H9 (cell line): ENCODE measurements around the gene GOLGA1. TPM values are rescaled to one million over a fixed set of nuclear protein-coding genes. Genes with fewer than 3 reads are reported as not detected.

Experiments
- DNase-seq: peaks from one replicate; pipeline ENCODE4 v3.0.0-alpha.2; 2017
- H2AFZ ChIP-seq: one replicate; pipeline ENCODE4 v1.6.1; 2013; ENCODE audit warnings: mild to moderate bottlenecking, low read length, control low read depth, moderate library complexity
- H2AK5ac ChIP-seq: 2 replicates; pipeline ENCODE4 v1.6.1; 2013; ENCODE audit warnings: low read length, control low read depth, mixed read lengths; ENCODE audit not compliant: insufficient read length
- H2BK120ac ChIP-seq: one replicate; pipeline ENCODE4 v1.6.1; 2013; ENCODE audit warnings: low read depth, mild to moderate bottlenecking, low read length, control low read depth, inconsistent platforms; ENCODE audit not compliant: poor library complexity, severe bottlenecking
- H2BK12ac ChIP-seq: 2 replicates; pipeline ENCODE4 v1.6.1; 2013; ENCODE audit warnings: low read length, control low read depth, mixed read lengths, low read depth; ENCODE audit not compliant: insufficient read length
- H2BK15ac ChIP-seq: 2 replicates; pipeline ENCODE4 v1.6.1; 2013; ENCODE audit warnings: low read depth, low read length, control low read depth
- H2BK20ac ChIP-seq: one replicate; pipeline ENCODE4 v1.6.1; 2013; ENCODE audit warnings: low read depth, mild to moderate bottlenecking, low read length, control low read depth, inconsistent platforms; ENCODE audit not compliant: poor library complexity, severe bottlenecking
- H2BK5ac ChIP-seq: 2 replicates; pipeline ENCODE4 v1.6.1; 2013; ENCODE audit warnings: low read length, control low read depth, mixed read lengths; ENCODE audit not compliant: insufficient read length
- H3K14ac ChIP-seq: 2 replicates; pipeline ENCODE4 v1.6.1; 2013; ENCODE audit warnings: low read length, control low read depth; ENCODE audit not compliant: insufficient read depth
- H3K18ac ChIP-seq: 2 replicates; pipeline ENCODE4 v1.6.1; 2013; ENCODE audit warnings: low read depth, mild to moderate bottlenecking, mixed read lengths, low read length, control low read depth; ENCODE audit not compliant: insufficient read length
- H3K23ac ChIP-seq: 2 replicates; pipeline ENCODE4 v1.6.1; 2013; ENCODE audit warnings: low read length, control low read depth, mixed read lengths, low read depth; ENCODE audit not compliant: insufficient read length
- H3K23me2 ChIP-seq: 2 replicates; pipeline ENCODE4 v1.6.1; 2013; ENCODE audit warnings: low read depth, mild to moderate bottlenecking, mixed read lengths, low read length, control low read depth; ENCODE audit not compliant: insufficient read length, poor library complexity, severe bottlenecking
- H3K27ac ChIP-seq: 2 replicates; pipeline ENCODE4 v1.5.1; 2013; ENCODE audit warnings: low read length, control low read depth, mixed read lengths, low read depth; ENCODE audit not compliant: insufficient read length
- H3K27me3 ChIP-seq: 2 replicates; pipeline ENCODE4 v1.6.1; 2013; ENCODE audit warnings: low read length, control low read depth, inconsistent platforms; ENCODE audit not compliant: insufficient read depth
- H3K4ac ChIP-seq: 2 replicates; pipeline ENCODE4 v1.6.1; 2013; ENCODE audit warnings: low read depth, mild to moderate bottlenecking, control low read depth, inconsistent platforms, low read length, moderate library complexity
- H3K4me1 ChIP-seq: 2 replicates; pipeline ENCODE4 v1.6.1; 2013; ENCODE audit warnings: low read length, control low read depth, inconsistent platforms; ENCODE audit not compliant: insufficient read depth
- H3K4me2 ChIP-seq: 2 replicates; pipeline ENCODE4 v1.6.1; 2013; ENCODE audit warnings: low read length, control low read depth, mixed read lengths; ENCODE audit not compliant: insufficient read length, insufficient read depth
- H3K56ac ChIP-seq: 2 replicates; pipeline ENCODE4 v1.6.1; 2013; ENCODE audit warnings: low read depth, mild to moderate bottlenecking, mixed read lengths, low read length, control low read depth; ENCODE audit not compliant: insufficient read length
- H3K79me1 ChIP-seq: 2 replicates; pipeline ENCODE4 v1.6.1; 2013; ENCODE audit warnings: low read depth, mild to moderate bottlenecking, moderate library complexity, low read length, control low read depth, inconsistent platforms; ENCODE audit not compliant: insufficient read depth, poor library complexity, severe bottlenecking
- H3K79me2 ChIP-seq: 2 replicates; pipeline ENCODE4 v1.6.1; 2013; ENCODE audit warnings: low read length, control low read depth, inconsistent platforms; ENCODE audit not compliant: insufficient read depth
- H3K9ac ChIP-seq: 2 replicates; pipeline ENCODE4 v1.6.1; 2013; ENCODE audit warnings: low read length, control low read depth, mixed read lengths; ENCODE audit not compliant: insufficient read length; ENCODE audit errors: extremely low read depth
- H3K9me3 ChIP-seq: one replicate; pipeline ENCODE4 v1.6.1; 2013; ENCODE audit warnings: low read depth, low read length, inconsistent platforms; ENCODE audit not compliant: control insufficient read depth
- H3T11ph ChIP-seq: one replicate; pipeline ENCODE4 v1.6.1; 2013; ENCODE audit warnings: mild to moderate bottlenecking, low read length, control low read depth, inconsistent platforms
- H4K20me1 ChIP-seq: one replicate; pipeline ENCODE4 v1.6.1; 2013; ENCODE audit not compliant: control insufficient read depth, insufficient read length, insufficient read depth
- H4K5ac ChIP-seq: 2 replicates; pipeline ENCODE4 v1.6.1; 2013; ENCODE audit warnings: low read depth, mild to moderate bottlenecking, mixed read lengths, low read length, control low read depth; ENCODE audit not compliant: insufficient read length
- H4K8ac ChIP-seq: replicated peaks from 2 replicates; pipeline ENCODE4 v1.6.1; 2013; ENCODE audit warnings: low read length, control low read depth, mixed read lengths, low read depth; ENCODE audit not compliant: insufficient read length
- H4K91ac ChIP-seq: 2 replicates; pipeline ENCODE4 v1.6.1; 2013; ENCODE audit warnings: low read depth, mild to moderate bottlenecking, moderate library complexity, mixed read lengths, low read length, control low read depth; ENCODE audit not compliant: insufficient read length
- H3K27ac Mint-ChIP-seq, 3 experiments: 2 replicates in 2 of 3; 3 replicates in 1 of 3; pipeline ENCODE4 v1.8.0; 2020 to 2021; ENCODE audit warnings: mixed read lengths in 3 of 3, mild to moderate bottlenecking in 1 of 3, moderate library complexity in 1 of 3
- H3K27me3 Mint-ChIP-seq: 2 replicates; pipeline ENCODE4 v1.8.0; 2021; ENCODE audit warnings: low read depth, mild to moderate bottlenecking, moderate library complexity, mixed read lengths
- H3K36me3 Mint-ChIP-seq, 3 experiments: 2 replicates in 2 of 3; 3 replicates in 1 of 3; pipeline ENCODE4 v1.8.0; 2020 to 2021; ENCODE audit warnings: low read depth in 3 of 3, mixed read lengths in 3 of 3; ENCODE audit not compliant: insufficient read depth in 1 of 3
- H3K4me1 Mint-ChIP-seq, 2 experiments: 2 replicates each; pipeline ENCODE4 v1.8.0; 2020; ENCODE audit warnings: mixed read lengths in 2 of 2
- H3K4me3 Mint-ChIP-seq, 2 experiments: 2 replicates in 1 of 2; 3 replicates in 1 of 2; pipeline ENCODE4 v1.8.0; 2020 to 2021; ENCODE audit warnings: mild to moderate bottlenecking in 2 of 2, mixed read lengths in 2 of 2, moderate library complexity in 1 of 2
- H3K9me3 Mint-ChIP-seq, 2 experiments: 2 replicates in 1 of 2; 3 replicates in 1 of 2; pipeline ENCODE4 v1.8.0; 2020; ENCODE audit warnings: mild to moderate bottlenecking in 2 of 2, mixed read lengths in 2 of 2, moderate library complexity in 1 of 2
- WGBS: extraction: QIAGEN DNeasy Blood & Tissue Kit; methylation state at CpG from one replicate; pipeline ENCODE4 v1.1.7; 2013; ENCODE audit warnings: missing lambda C conversion rate, low lambda C conversion rate, mixed read lengths; ENCODE audit not compliant: insufficient read length; ENCODE audit errors: extremely low coverage; 5-methylcytosine and 5-hydroxymethylcytosine counted together
- total RNA-seq: library from RNA; stranded (reverse); gene quantifications from 2 replicates; pipeline ENCODE4 v1.2.1, GENCODE V29; 2021
- TF ChIP-seq, protein P1 (sequence below): fragments of 200-600 bp; sonication (generic); conservative IDR thresholded peaks from 3 replicates; pipeline ENCODE4 v1.8.0; 2021; ENCODE audit warnings: antibody characterized with exemption, mild to moderate bottlenecking

GOLGA1 gene
- total RNA-seq, 1 experiment from 2014 or later = 7.6 TPM

DNA sequence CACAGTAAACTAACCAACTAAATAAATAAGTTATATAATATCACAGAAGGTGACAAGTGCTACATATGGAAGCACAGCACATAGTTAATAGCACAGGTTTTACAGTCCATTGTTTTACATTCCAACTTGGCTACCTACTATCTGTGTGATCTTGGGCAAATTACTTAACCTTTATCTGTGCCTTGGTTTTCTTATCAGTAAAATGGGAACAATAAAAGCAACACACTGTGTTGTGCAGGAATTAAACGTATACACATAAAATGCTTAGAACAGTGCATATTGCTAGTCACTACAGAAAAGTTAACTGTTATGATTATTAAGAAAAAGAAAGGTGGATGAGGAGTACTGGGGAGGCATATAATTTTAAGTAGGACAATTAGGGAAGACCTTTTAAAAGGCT lies 42.8 kb upstream of the GOLGA1 start:
- H2BK12ac ChIP-seq = no peak overlapping the region
- no peak overlapping the region for H2BK120ac ChIP-seq
- no peak overlapping the region for H3K9ac ChIP-seq
- no peak for DNase-seq
- H3T11ph ChIP-seq = no peak overlapping the region
- Mint-ChIP-seq H3K9me3 (no peaks in the 10 kb centered on the region), H3K36me3 (peaks cover 1 to 26% (median 21%) of the 10 kb centered on the region in 3 experiments; a peak in 6 of 7 replicates), H3K4me1 (no peaks in the 10 kb centered on the region), H3K27me3 (no peaks in the 10 kb centered on the region), H3K4me3 (no peak overlapping the region), H3K27ac (no peak overlapping the region)
- no peak overlapping the region for H4K8ac ChIP-seq
- H2AFZ ChIP-seq = no peak overlapping the region
- H3K4me2 ChIP-seq = no peak overlapping the region
- no peaks in the 10 kb centered on the region for H3K23me2 ChIP-seq
- H3K79me1 ChIP-seq = no peaks in the 10 kb centered on the region
- no CpG with 5 or more reads among the region's 1 CpG for WGBS
- H4K5ac ChIP-seq = no peak overlapping the region
- H3K56ac ChIP-seq = no peak overlapping the region
- no peak overlapping the region for H3K23ac ChIP-seq
- TF ChIP-seq, protein P1, sequence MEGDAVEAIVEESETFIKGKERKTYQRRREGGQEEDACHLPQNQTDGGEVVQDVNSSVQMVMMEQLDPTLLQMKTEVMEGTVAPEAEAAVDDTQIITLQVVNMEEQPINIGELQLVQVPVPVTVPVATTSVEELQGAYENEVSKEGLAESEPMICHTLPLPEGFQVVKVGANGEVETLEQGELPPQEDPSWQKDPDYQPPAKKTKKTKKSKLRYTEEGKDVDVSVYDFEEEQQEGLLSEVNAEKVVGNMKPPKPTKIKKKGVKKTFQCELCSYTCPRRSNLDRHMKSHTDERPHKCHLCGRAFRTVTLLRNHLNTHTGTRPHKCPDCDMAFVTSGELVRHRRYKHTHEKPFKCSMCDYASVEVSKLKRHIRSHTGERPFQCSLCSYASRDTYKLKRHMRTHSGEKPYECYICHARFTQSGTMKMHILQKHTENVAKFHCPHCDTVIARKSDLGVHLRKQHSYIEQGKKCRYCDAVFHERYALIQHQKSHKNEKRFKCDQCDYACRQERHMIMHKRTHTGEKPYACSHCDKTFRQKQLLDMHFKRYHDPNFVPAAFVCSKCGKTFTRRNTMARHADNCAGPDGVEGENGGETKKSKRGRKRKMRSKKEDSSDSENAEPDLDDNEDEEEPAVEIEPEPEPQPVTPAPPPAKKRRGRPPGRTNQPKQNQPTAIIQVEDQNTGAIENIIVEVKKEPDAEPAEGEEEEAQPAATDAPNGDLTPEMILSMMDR = no peak
- no peak overlapping the region for H2BK5ac ChIP-seq
- H3K79me2 ChIP-seq = no peaks in the 10 kb centered on the region
- H3K27ac ChIP-seq = no peak overlapping the region
- no peaks in the 10 kb centered on the region for H3K9me3 ChIP-seq
- H3K14ac ChIP-seq = no peak overlapping the region
- no peaks in the 10 kb centered on the region for H3K4me1 ChIP-seq
- H4K20me1 ChIP-seq = no peaks in the 10 kb centered on the region
- H3K27me3 ChIP-seq = no peaks in the 10 kb centered on the region
- H3K18ac ChIP-seq = no peak overlapping the region
- H2AK5ac ChIP-seq = no peak overlapping the region
- H4K91ac ChIP-seq = no peak overlapping the region
- H2BK15ac ChIP-seq = no peak overlapping the region
- H3K4ac ChIP-seq = no peak overlapping the region
- H2BK20ac ChIP-seq = no peak overlapping the region
